HG03135 (cell line): ENCODE data around the gene C1QA.
"Not testable (repeated sequence)": the region's sequence is repeated elsewhere in the genome, so short reads cannot be mapped to it uniquely, and the experiment has no call there.

Experiments
- ATAC-seq: cut with Tn5 transposase; IDR thresholded peaks from one replicate; pipeline ENCODE4 v1.9.1; 2021; ENCODE audit warnings: mild to moderate bottlenecking, moderate library complexity; ENCODE audit not compliant: unreplicated experiment

C1QA gene

DNA sequence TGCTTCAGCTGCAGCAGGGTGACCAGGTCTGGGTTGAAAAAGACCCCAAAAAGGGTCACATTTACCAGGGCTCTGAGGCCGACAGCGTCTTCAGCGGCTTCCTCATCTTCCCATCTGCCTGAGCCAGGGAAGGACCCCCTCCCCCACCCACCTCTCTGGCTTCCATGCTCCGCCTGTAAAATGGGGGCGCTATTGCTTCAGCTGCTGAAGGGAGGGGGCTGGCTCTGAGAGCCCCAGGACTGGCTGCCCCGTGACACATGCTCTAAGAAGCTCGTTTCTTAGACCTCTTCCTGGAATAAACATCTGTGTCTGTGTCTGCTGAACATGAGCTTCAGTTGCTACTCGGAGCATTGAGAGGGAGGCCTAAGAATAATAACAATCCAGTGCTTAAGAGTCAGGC, 2.9 kb downstream of the C1QA start:
- no peak for ATAC-seq

DNA sequence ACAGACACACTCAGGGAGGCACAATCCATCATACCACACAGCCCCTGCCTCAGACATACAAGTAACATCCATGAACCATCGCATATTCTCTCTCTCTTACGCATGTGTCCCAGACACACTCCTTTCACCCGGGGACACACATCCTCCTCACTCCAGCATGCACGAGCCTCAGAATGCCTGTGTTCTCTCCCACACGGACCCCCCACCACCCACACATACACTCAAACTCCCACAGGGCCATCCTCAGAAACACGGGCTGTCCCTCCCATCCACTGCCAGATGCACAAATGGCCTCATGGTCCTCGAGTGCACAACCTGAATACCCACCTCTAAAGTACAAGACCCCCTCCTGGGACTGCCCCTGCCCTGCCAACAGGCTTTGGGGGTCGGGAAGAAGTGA, 4.8 kb downstream of the C1QA start:
- no peak for ATAC-seq

DNA sequence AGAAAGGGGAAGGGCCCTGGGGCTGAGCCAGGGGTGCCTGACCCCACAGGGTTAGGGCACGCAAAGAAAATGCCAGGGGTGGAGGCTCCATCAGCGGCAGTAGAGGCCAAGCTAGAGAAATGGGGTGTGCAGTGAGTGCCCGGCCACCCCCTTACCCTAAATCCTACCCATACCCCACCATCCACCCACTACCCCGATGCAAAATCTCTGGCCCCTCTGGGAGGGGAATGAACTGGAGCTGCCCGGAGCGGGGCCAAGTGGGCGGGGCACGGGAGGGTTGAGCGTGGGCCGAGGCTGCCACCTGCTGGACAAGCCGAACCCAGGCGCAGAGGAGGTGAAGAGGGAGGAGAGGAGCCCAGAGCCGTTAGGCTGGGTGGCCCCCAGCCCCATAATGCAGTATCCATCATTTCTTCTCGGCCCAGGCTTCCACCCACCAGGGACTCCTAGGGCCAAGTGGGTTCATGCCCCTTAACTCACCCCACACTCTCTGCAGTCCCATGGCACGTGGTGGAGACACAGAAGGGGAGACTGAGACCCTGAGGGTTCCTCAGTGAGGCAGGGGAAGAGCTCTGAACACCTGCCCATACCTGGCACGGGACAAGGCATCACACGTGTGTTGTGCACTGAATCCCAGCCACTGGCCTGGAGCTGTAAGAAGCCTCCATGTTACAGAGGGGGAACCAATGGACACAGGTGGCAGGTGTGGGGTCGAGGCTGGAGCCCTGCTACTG, 5.6 kb downstream of the C1QA start:
- no peak for ATAC-seq

DNA sequence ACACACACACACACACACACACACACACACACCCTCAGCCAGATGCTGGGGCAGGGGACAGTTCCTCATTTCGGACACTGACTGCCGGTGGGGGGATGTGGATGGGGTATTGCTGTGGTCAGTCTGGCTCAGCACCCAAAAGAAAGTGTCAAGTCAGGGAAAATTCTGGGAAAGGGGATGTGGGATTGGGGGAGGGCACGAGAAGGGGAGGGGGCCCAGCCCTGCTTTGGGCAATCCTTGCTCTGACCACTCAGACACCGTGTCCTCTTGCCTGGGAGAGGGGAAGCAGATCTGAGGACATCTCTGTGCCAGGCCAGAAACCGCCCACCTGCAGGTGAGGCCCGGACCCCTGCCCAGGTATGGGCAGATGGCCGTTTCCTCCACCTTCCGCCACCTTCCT, 7.0 kb downstream of the C1QA start, which contains the start of gene C1QC:
TSS of gene C1QC (plus strand) at position 253 of the 400 bp plus-strand sequence. CDS start 391 bp downstream, outside the sequence.
- ATAC-seq: no peak

DNA sequence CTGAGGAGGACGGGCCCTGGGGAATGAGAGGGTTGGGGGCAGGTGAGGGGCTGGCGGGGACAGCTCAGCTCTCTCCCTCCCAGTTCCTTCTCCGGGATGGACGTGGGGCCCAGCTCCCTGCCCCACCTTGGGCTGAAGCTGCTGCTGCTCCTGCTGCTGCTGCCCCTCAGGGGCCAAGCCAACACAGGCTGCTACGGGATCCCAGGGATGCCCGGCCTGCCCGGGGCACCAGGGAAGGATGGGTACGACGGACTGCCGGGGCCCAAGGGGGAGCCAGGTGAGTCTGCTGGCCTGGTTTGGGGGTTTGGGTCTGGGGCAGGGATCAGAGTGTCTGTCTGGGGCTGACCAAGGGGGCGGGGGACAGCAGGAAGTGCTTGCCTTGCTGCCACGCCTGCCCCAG, 7.5 kb downstream of the C1QA start:
- ATAC-seq: no peak

DNA sequence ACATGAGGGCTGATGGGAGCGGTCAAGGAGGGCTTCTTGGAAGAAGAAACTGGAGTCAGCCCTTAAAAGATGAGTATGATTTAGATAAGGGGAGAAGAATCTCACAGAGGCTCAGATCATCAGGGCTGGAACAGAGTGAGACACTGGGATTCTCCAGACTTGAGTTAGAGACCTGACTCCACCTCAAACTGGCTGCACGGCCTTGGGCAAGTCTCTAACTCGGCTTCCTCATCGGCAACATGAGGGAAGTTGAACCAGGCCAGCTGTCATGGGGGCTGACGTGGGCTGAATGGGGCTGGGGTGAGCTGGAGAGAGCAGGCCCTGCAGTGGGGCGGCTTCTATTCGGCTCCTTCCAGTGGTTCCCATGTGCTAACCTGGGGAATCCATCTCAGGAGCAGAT, 9.5 kb downstream of the C1QA start:
- ATAC-seq: no peak

DNA sequence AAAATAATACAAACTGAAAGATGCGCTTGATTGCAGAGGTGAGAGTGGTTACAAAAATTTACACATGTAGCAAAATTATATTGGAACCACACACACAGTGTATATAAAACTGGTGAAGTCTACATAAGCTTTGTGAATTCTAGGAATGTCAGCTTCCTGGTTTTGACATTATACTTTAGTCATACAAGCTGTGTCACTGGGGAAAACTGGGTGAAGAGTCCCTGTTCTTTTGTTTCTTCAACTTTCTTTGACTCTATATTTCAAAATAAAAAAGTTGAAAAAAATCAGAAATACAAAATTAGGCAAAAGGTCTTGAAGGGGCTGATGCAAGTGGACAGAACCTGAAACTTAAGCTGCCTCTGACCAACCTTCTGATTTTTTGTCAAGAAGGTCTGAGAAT, 10.0 kb downstream of the C1QA start:
- no peak for ATAC-seq

DNA sequence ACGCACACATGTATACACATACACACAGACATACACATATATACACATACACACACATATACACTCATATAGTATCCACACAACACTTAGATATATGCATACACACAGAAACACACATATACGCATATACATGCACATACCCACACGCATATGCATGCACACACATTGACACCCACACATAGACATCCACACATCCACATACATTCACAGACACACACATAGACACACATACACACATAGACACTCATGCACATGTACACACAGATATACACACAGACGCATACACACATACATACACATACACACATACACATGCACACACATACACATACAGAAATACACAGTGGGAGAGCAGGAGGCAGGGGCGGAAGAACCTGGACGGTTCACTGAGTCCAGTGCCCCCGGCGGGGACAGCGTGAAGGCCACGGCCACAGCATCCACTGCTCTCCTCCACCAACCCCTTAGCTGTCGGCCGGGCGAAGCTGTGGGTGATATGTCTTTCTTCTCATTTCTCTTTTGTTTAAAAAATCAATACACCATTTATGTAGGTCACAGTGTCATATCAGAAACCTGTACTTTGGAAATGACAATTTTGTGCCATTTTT, 13.8 kb downstream of the C1QA start:
- no peak for ATAC-seq

DNA sequence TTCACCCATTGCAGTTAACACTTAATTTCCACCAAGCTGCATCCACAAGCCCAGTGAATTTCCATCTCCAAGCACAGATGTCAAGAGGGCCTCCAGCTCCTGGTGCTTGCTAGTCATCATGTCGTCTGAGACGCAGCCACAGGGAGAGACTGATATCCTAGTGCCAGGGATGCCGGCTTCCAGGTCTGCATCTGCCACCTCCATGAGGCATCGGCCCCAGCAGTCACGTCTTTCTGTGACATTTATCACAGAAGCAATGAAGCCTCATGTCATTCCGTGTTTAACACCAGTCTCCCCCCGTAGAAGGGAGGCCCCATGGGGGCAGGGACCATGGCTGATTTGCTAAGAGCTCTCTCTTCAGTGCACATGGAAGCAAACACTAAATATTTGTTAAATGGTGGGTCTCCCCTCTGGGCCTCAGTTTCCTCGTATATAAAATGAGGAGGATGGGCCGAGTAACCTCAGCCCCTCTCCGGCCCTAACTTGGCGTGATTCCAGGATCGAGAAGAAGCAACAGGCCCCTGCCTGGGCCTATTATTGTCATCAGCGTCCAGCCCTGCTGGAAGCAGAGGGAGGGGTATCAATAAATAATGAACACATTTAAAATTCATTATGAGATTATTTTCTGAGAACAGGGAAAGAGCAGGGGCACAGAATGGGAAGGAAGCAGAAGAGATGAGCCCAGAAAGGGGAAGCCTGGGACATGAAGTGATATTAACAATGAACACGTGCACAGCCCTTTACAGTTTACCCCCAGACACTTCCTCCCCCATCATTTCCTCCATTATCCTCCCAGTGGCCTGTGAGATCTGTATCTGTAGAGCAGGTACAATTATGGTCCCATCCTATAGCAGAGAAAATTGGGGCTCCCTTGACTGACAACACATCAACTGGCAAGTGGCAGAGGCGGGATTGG, 15.8 kb downstream of the C1QA start:
- ATAC-seq: no peak

DNA sequence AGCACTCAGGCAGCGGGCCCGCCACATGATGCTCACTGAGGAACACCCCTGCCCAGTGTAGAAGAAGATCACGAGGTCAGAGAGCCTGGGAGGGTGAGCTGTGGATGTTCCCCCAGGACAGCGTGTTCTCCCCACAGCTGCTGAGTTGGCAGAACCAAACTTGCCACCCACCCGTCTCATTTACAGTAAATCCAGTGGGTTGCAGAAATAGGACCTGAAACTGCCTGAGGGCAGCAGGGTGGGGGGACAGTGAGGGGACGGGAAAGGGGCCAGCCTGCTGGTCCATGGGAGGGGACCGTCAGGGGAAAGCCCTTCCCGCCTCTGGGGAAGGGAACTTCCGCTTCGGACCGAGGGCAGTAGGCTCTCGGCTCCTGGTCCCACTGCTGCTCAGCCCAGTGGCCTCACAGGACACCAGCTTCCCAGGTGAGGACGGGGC, 16.5 kb downstream of the C1QA start, which contains the start of gene C1QB:
TSS of gene C1QB (plus strand) at position 356 of the 436 bp plus-strand sequence. CDS start 6,227 bp downstream, outside the sequence.
- no peak for ATAC-seq

DNA sequence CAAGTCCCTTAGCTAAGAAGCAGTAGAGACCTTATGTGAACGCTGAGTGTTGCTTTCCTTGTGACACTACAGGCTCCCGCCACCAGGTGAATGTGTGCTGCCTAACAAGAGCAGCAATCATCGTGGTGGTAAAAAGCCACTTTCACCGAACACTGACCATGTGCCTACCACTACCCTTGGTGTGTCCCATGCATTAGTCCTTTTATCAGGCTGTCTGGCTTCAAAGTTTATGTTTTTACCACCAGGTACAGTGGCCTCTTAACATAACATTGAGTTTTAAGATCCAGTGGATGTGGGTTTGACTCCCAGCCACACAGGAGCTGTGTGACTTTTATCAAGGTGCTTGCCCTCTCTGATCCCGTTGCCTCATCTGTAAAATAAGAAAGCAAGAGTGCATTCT, 18.3 kb downstream of the C1QA start:
- ATAC-seq: no peak

DNA sequence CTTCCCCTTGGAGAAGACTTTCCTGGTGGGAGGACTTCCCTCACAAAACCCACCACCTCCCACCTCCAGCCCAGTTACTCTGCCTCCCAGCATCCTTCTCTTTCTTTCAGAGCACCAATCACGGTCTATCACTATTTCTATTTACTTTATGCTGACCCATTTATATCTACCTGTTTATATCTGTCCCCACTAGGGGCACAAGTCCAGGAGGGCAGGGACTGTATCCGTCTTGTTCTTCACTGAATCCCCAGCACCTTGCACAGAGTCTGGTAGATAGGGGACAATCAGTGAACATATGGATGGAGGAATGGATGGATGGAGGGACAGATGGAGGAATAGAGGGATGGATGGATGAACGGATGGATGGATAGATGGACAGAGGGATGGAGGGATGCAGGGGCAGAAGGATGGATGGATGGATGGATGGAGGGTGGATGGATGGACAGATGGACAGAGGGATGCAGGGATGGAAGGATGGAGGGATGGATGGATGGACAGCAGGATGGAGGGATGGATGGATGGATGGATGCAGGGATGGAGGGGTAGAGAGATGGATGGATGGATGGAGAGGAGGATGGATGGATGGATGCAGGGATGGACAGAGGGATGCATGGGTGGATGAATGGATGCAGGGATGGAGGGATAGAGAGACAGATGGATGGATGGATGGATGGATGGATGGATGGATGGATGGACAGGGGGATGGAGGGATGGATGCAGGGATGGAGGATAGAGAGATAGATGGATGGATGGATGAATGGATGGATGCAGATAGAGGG, 22.1 kb downstream of the C1QA start:
- ATAC-seq: no peak

DNA sequence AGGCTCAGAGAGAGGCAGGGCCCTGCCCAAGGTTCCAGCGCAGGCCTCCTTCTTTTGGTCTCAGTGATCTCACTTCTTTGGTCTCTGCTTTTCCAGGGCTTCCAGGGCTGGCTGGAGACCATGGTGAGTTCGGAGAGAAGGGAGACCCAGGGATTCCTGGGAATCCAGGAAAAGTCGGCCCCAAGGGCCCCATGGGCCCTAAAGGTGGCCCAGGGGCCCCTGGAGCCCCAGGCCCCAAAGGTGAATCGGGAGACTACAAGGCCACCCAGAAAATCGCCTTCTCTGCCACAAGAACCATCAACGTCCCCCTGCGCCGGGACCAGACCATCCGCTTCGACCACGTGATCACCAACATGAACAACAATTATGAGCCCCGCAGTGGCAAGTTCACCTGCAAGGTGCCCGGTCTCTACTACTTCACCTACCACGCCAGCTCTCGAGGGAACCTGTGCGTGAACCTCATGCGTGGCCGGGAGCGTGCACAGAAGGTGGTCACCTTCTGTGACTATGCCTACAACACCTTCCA, 24.4 kb downstream of the C1QA start:
- no peak for ATAC-seq

DNA sequence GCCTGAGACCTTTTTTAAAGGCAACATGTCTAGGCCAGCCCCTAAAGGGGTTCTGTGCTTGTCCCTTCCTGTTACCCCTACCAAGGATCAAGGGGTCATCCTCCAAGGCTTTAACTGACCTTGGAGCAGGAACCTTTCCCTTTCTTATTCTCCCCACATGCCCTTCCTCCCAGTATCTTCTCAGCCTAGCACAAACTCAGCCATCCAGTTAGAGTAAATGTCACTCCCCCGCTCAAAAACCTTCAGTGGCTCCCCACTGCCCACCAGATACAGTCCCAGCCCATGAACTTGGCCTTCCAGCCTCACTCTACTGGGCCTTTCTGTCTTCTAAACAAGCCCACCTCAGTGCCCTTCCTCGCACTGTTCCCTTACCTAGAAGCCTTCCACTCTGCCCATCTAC, 25.5 kb downstream of the C1QA start:
- ATAC-seq: no peak

DNA sequence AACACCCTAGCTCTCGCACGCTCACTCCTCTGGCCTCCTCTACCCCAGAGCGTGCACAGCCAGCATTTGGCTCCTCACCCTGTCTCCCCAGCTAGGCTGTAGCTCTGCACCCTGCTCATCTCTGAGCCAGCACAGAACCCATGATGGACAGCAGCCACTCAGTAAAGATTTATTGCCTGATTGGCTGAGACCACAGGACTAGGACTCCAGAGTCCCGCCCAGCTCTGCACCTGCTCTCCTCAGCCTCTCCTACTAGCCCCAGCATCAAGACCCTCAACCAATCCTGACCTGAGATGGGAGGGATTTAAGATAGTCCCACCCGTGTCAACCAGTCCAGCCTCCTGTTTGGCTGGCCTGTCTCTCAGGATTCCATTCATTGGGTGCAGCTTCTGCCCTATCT, 25.9 kb downstream of the C1QA start:
- ATAC-seq: no peak

DNA sequence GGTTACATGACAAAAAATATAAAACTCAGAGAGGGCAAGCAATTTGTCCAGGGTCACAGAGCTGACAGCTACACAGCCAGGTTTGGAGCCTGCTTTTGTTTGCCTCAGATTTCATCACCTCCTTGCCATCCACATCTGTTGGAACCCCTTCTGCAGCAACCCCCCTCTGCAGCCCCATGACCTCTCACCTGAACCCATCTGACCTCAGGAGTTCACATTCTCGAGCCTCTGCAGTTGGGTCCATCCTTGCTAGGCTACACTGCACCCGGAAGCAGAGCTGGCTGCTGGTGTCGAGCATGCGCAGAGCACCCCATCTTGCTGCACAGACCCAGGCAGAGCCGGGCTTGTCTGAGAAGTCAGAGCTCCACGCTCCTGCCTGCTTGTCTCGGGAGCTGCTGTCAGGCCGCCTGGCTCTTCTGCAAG, 26.6 kb downstream of the C1QA start:
- no peak for ATAC-seq

DNA sequence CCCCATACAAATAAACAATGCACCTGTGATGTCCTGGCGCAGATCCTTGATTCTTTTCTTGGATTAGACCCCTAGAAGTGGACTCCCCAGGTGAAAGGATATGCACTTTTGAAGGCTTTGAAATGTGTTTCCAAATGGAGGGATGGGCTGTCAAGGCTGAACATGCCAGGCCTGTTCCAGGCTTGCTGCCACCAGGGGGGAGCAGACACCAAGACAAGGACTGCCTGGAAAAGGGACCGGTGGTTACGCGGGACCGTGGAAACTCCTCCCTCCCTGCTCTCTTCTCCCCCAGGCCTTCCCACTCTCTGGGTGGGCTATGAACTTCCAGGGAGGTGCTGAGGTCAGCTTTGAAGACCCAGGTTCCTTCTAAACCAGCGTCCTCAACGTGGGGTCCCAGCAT, 29.3 kb downstream of the C1QA start:
- ATAC-seq: no peak

DNA sequence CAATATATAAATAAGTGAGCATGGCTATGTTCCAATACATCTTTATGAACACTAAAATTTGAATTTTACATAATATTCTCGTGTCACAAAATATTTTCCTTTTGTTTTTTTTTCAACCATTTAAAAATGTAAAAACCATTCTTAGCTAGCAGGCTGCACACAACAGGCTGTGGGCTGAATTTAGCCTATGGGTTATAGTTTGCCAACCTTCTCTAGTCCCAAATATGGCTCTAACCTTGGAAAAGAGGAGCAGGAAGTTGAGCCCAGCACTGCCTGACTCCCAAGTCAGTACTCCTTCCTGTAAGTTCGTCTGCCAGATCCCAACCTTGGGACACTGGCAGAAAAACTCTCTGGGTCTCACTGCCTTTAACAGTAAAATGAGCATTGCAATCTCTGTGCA, 30.0 kb downstream of the C1QA start:
- ATAC-seq: no peak

DNA sequence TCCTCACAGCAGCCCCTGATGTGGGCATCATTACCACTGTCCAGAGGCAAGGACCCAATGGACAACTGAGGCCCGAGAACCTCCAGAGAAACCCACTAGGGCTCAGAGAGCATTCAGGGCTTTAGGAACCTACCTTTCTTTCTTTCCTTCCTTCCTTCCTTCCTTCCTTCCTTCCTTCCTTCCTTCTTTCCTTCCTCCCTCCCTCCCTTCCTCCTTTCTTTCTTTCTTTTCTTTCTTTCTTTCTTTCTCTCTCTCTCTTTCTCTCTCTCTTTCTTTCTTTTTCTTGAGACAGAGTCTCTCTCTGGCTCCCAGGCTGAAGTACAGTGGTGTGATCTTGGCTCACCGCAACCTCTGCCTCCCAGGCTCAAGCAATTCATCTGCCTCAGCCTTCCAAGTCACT, 32.4 kb downstream of the C1QA start:
- not testable (repeated sequence) for ATAC-seq

DNA sequence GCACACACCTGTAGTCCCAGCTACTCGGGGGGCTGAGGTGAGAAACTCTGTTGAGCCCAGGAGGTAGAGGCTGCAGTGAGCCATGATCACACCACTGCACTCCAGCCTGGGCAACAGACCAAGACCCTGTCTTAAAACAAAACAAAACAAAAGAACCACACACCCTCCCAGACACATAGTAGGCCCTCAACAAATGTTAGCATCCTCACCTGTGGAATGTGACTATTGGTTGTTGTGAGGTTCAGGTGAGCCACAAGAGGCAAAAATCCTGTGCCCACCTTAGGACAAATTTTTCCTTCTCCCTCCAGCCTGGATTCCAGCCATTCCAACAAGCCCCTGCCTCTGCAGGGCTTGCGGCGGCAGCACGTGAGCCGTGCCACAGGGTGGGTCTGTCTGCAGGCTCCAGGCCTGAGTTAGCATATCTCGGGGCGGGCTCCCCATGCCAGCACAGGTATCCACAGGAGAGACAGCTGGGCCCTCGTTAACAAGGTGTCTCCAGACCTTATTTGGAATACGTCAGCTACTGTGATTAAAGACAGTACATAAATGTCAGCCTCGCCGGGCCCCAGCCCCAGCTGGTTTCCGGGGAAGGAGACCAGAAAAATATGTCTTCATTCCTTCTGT, 34.0 kb downstream of the C1QA start:
- ATAC-seq: no peak
